Measurements from ENCODE around the gene CEND1. TPM values are rescaled to one million over a fixed set of nuclear protein-coding genes. Genes with fewer than 3 reads are reported as not detected.
A peak's percentile ranks its signal among the peaks of the same experiment; 100 is the strongest.

The CEND1 gene
- total and polyA plus RNA-seq, 2 of the 13 experiments (the other 11 are each of a cell fraction or from before 2014, with no cell fraction given) = not detected

DNA sequence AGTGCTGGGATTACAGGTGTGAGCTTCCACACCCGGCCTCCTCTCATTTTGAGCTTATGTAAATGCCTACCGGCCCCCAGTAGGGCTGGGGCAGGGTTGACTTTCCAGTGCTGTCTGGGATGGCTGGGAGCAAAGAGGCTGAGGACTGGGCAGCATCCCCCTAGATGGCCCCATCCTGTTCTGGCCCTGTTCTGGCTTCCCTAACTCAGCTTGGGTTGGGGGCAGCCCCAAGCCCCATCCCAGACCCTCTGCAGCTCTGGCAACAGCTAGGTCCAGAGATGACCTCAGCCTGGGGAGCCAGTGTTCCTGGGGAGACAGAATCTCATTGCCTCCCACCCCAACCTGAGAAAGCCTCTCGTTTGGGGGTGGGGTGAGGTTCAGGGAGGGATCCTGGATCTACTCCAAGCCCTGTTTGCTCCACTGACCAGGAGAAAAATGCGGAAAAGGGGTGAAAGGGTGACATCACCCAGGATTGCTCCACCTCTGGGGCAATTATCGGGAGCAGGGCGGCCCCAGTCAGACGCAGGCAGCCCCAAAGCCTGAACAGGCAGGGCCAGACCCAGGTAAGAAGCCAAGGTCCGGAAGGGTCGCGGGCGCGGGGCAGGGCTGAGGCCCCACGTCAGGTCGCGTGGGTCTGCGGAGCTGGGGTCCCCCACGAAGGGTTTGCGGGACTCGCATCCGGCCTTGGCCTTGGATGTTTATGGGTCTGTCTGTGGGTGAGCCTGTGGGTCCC is 28.7 kb upstream of the CEND1 start, which contains the start of gene PNPLA2 (continued):
- 0 out of 2 replicates have a peak, but pooled peaks have one; percentile 17 for TF ChIP-seq RERE (CRISPR knock-in tag; IDR thresholded peaks at IDR 0.05; ENCODE audit: low read depth)
- TF ChIP-seq, protein P1, sequence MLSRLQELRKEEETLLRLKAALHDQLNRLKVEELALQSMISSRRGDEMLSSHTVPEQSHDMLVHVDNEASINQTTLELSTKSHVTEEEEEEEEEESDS (CRISPR knock-in tag; IDR thresholded peaks at IDR 0.05; ENCODE audit: borderline replicate concordance) = 0 out of 2 replicates have a peak, but pooled peaks have one; percentile 7
- no peak; the same call in 1 of the 2 replicates for TF ChIP-seq ZNF746 (CRISPR knock-in tag; IDR thresholded peaks at IDR 0.05)
- peak; percentile 77; the same call in 1 of the 2 replicates for TF ChIP-seq KLF15 (CRISPR knock-in tag; IDR thresholded peaks at IDR 0.05; ENCODE audit: borderline replicate concordance)
- TF ChIP-seq TBP (CRISPR knock-in tag; IDR thresholded peaks at IDR 0.05) = no peak
- TF ChIP-seq ZNF282 (IDR thresholded peaks at IDR 0.05; ENCODE audit: partially characterized antibody) = no peak
- 0 out of 2 replicates have a peak, but pooled peaks have one; percentile 4 for TF ChIP-seq SMAD3 (CRISPR knock-in tag; IDR thresholded peaks at IDR 0.05)
- no peak for TF ChIP-seq ZNF468 (CRISPR knock-in tag; IDR thresholded peaks at IDR 0.05)
- peak; percentile 16; the same call in 1 of the 2 replicates for TF ChIP-seq ZNF33B (CRISPR knock-in tag; IDR thresholded peaks at IDR 0.05)
- TF ChIP-seq, protein P2, sequence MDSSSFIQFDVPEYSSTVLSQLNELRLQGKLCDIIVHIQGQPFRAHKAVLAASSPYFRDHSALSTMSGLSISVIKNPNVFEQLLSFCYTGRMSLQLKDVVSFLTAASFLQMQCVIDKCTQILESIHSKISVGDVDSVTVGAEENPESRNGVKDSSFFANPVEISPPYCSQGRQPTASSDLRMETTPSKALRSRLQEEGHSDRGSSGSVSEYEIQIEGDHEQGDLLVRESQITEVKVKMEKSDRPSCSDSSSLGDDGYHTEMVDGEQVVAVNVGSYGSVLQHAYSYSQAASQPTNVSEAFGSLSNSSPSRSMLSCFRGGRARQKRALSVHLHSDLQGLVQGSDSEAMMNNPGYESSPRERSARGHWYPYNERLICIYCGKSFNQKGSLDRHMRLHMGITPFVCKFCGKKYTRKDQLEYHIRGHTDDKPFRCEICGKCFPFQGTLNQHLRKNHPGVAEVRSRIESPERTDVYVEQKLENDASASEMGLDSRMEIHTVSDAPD (CRISPR knock-in tag; IDR thresholded peaks at IDR 0.05) = no peak
- peak; percentile 49; the same call in 1 of the 2 replicates for TF ChIP-seq PPARG (CRISPR knock-in tag; conservative IDR thresholded peaks at IDR 0.05)
- peak; percentile 72 for TF ChIP-seq ELF3 (CRISPR knock-in tag; IDR thresholded peaks at IDR 0.05)
- 0 out of 2 replicates have a peak, but pooled peaks have one; percentile 49 for TF ChIP-seq SP5 (CRISPR knock-in tag; IDR thresholded peaks at IDR 0.05; ENCODE audit: borderline replicate concordance, low read depth)
- TF ChIP-seq, protein P3, sequence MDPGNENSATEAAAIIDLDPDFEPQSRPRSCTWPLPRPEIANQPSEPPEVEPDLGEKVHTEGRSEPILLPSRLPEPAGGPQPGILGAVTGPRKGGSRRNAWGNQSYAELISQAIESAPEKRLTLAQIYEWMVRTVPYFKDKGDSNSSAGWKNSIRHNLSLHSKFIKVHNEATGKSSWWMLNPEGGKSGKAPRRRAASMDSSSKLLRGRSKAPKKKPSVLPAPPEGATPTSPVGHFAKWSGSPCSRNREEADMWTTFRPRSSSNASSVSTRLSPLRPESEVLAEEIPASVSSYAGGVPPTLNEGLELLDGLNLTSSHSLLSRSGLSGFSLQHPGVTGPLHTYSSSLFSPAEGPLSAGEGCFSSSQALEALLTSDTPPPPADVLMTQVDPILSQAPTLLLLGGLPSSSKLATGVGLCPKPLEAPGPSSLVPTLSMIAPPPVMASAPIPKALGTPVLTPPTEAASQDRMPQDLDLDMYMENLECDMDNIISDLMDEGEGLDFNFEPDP (CRISPR knock-in tag; conservative IDR thresholded peaks at IDR 0.05) = 0 out of 2 replicates have a peak, but pooled peaks have one; percentile 79
- 0 out of 2 replicates have a peak, but pooled peaks have one; percentile 13 for TF ChIP-seq SIN3A (IDR thresholded peaks at IDR 0.05; ENCODE audit: borderline replicate concordance, low read depth, low read length)
- no peak for TF ChIP-seq CCDC6 (CRISPR knock-in tag; IDR thresholded peaks at IDR 0.05)
- peak; percentile 7 for TF ChIP-seq PHF5A (CRISPR knock-in tag; IDR thresholded peaks at IDR 0.05; ENCODE audit: low read depth, unreplicated experiment)
- TF ChIP-seq GFI1 (CRISPR knock-in tag; IDR thresholded peaks at IDR 0.05; ENCODE audit: borderline replicate concordance) = peak; percentile 60; the same call in 1 of the 2 replicates
- peak; percentile 18; the same call in 1 of the 2 replicates for TF ChIP-seq DRAP1 (CRISPR knock-in tag; IDR thresholded peaks at IDR 0.05)

All from HepG2 (cell line).